Measurements from ENCODE around the gene UBE2G2.
A peak's percentile ranks its signal among the peaks of the same experiment; 100 is the strongest.

Gene UBE2G2

GRCh38 chr21:44801468-44802395 lies at the start of gene UBE2G2:
UBE2G2 (minus strand) TSS chr21:44801820; CDS start chr21:44801748, 72 bp downstream.
- DNase-seq (ENCODE audit: low read depth in 2 of 2), result peak; percentile 66 to 78

GRCh38 chr21:44850905-44851657 lies 49.5 kb upstream of the UBE2G2 start:
- no peak for DNase-seq (ENCODE audit: low read depth in 2 of 2)

- DNase-seq (ENCODE audit: low read depth in 2 of 2), result no peak
These were observed 48.7 kb upstream of the UBE2G2 start for GRCh38 chr21:44850208-44850800.

- DNase-seq (ENCODE audit: low read depth in 2 of 2), result no peak
These were observed 48.1 kb upstream of the UBE2G2 start for GRCh38 chr21:44849616-44850130.

GRCh38 chr21:44848821-44849521 lies 47.4 kb upstream of the UBE2G2 start:
- DNase-seq (ENCODE audit: low read depth in 2 of 2), result no peak

GRCh38 chr21:44847261-44848056 lies 45.8 kb upstream of the UBE2G2 start:
- DNase-seq (ENCODE audit: low read depth in 2 of 2), result no peak

GRCh38 chr21:44846485-44847260 lies 45.1 kb upstream of the UBE2G2 start:
- no peak for DNase-seq (ENCODE audit: low read depth in 2 of 2)

GRCh38 chr21:44846224-44846484 lies 44.5 kb upstream of the UBE2G2 start:
- no peak for DNase-seq (ENCODE audit: low read depth in 2 of 2)

GRCh38 chr21:44845418-44846223 lies 44.0 kb upstream of the UBE2G2 start:
- DNase-seq (ENCODE audit: low read depth in 2 of 2), result peak in 1 of 2 donors; percentile 14

- no peak for DNase-seq (ENCODE audit: low read depth in 2 of 2)
These were observed 42.6 kb upstream of the UBE2G2 start for GRCh38 chr21:44844256-44844655.

GRCh38 chr21:44842721-44843445 lies 41.3 kb upstream of the UBE2G2 start:
- no peak for DNase-seq (ENCODE audit: low read depth in 2 of 2)

- no peak for DNase-seq (ENCODE audit: low read depth in 2 of 2)
These were observed 40.5 kb upstream of the UBE2G2 start for GRCh38 chr21:44842087-44842486.

- no peak for DNase-seq (ENCODE audit: low read depth in 2 of 2)
These were observed 39.2 kb upstream of the UBE2G2 start for GRCh38 chr21:44840771-44841170.

GRCh38 chr21:44838951-44839350 lies 37.3 kb upstream of the UBE2G2 start:
- DNase-seq (ENCODE audit: low read depth in 2 of 2), result no peak

- DNase-seq (ENCODE audit: low read depth in 2 of 2), result no peak
These were observed 36.6 kb upstream of the UBE2G2 start for GRCh38 chr21:44838039-44838895.

GRCh38 chr21:44837537-44837936 lies 35.9 kb upstream of the UBE2G2 start:
- DNase-seq (ENCODE audit: low read depth in 2 of 2), result no peak

GRCh38 chr21:44836666-44837471 lies 35.2 kb upstream of the UBE2G2 start:
- DNase-seq (ENCODE audit: low read depth in 2 of 2), result no peak

Measured in stimulated activated CD8-positive, alpha-beta memory T cell treated with anti-CD3 and anti-CD28 coated beads, Interleukin-2, amount 100 ng/mL, for 1 hour (primary cell).